Measurements from ENCODE around the gene KATNBL1.

- no peak for TF ChIP-seq CTCF (IDR thresholded peaks at IDR 0.05)
- no peak for TF ChIP-seq POLR2AphosphoS5 (IDR thresholded peaks at IDR 0.05)
- no peak for TF ChIP-seq POLR2A (IDR thresholded peaks at IDR 0.05)
Observed at GRCh38 chr15:34122771-34123183, 87.1 kb downstream of the KATNBL1 start.

Data from prostate gland (tissue), 2 donors.